ENCODE data around the gene MRPL54. TPM values are rescaled to one million over a fixed set of nuclear protein-coding genes. Genes with fewer than 3 reads are reported as not detected.

Gene MRPL54
- total and polyA plus RNA-seq, 2 experiments from 2014 or later = 37.9 to 91.2 TPM

GRCh38 chr19:3803114-3803888, 40.8 kb downstream of the MRPL54 start:
- Histone ChIP-seq H3K27me3 (peaks cover 38% of the 10 kb centered on the region), H3K36me3 (no peaks in the 10 kb centered on the region), H3K4me1 (ENCODE audit: low read depth) (no peaks in the 10 kb centered on the region), H3K4me3 (no peak overlapping the region), H3K27ac (no peak overlapping the region), H3K9me3 (ENCODE audit: low read depth) (no peaks in the 10 kb centered on the region)
- no peak for DNase-seq (ENCODE audit: low read depth in 1 of 2, low spot score in 1 of 2)
- TF ChIP-seq, protein P1, sequence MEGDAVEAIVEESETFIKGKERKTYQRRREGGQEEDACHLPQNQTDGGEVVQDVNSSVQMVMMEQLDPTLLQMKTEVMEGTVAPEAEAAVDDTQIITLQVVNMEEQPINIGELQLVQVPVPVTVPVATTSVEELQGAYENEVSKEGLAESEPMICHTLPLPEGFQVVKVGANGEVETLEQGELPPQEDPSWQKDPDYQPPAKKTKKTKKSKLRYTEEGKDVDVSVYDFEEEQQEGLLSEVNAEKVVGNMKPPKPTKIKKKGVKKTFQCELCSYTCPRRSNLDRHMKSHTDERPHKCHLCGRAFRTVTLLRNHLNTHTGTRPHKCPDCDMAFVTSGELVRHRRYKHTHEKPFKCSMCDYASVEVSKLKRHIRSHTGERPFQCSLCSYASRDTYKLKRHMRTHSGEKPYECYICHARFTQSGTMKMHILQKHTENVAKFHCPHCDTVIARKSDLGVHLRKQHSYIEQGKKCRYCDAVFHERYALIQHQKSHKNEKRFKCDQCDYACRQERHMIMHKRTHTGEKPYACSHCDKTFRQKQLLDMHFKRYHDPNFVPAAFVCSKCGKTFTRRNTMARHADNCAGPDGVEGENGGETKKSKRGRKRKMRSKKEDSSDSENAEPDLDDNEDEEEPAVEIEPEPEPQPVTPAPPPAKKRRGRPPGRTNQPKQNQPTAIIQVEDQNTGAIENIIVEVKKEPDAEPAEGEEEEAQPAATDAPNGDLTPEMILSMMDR (IDR thresholded peaks at IDR 0.05; ENCODE audit: low read depth, low read length) = no peak

DNA sequence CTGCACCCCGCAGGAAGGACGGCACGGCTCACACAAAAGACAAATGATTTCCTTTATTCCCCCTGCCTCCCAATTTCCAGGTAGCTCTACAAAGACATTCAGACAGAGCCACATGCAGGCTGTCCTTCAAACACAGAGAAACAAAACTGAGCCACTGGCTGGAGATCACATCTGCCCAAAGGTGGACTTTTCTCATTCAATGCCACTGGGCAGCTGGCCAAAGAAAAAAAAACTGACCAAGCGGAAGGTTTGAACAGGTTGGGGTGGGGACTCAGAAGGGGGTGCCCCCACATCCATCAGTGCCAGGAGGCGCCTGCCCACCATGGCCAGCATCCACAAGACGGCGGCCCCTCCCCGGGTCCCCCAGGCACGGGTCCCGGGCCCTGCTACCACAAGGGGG, 41.5 kb downstream of the MRPL54 start:
- H3K9me3 ChIP-seq (ENCODE audit: low read depth) = no peaks in the 10 kb centered on the region
- DNase-seq (ENCODE audit: low read depth in 1 of 2, low spot score in 1 of 2) = no peak

DNA sequence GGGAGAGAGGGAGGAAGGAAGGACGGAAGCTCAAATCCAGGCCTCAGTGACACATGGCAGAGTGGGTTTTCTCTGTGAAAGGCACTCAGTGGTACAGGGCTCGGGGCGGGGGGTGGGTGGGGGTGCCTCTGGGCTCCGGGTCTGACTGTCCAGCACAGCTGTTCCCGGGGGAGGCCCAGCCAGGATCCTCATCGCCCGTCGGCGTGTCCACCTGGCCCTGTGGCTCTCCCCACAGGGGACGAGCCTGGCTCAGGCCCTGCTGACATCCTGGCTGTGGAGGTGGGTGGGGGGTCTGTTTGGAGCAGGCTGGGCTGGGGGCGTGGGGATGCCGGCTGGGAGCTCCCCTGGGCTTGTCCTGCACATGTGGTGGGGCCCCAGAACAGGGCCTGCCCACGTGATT, 41.9 kb downstream of the MRPL54 start:
- no peak overlapping the region for H3K27ac ChIP-seq
- TF ChIP-seq, protein P1 (IDR thresholded peaks at IDR 0.05; ENCODE audit: low read depth, low read length) = no peak
- no peaks in the 10 kb centered on the region for H3K9me3 ChIP-seq (ENCODE audit: low read depth)
- no peaks in the 10 kb centered on the region for H3K36me3 ChIP-seq
- peaks cover 33% of the 10 kb centered on the region for H3K27me3 ChIP-seq
- no peak overlapping the region for H3K4me3 ChIP-seq
- no peaks in the 10 kb centered on the region for H3K4me1 ChIP-seq (ENCODE audit: low read depth)
- DNase-seq (ENCODE audit: low read depth in 1 of 2, low spot score in 1 of 2) = no peak

More for the DNA sequence above, 41.5 kb downstream of the MRPL54 start:
- Histone ChIP-seq H3K4me1 (ENCODE audit: low read depth) (no peaks in the 10 kb centered on the region), H3K4me3 (no peak overlapping the region), H3K27ac (no peak overlapping the region), H3K27me3 (peaks cover 37% of the 10 kb centered on the region), H3K36me3 (no peaks in the 10 kb centered on the region)
- TF ChIP-seq, protein P1 (IDR thresholded peaks at IDR 0.05; ENCODE audit: low read depth, low read length) = no peak

- no peak overlapping the region for H3K27ac ChIP-seq
- no peaks in the 10 kb centered on the region for H3K9me3 ChIP-seq (ENCODE audit: low read depth)
- H3K36me3 ChIP-seq = no peaks in the 10 kb centered on the region
- H3K27me3 ChIP-seq = peaks cover 18% of the 10 kb centered on the region
- TF ChIP-seq, protein P1 (IDR thresholded peaks at IDR 0.05; ENCODE audit: low read depth, low read length) = no peak
- no peak for DNase-seq (ENCODE audit: low read depth in 1 of 2, low spot score in 1 of 2)
- H3K4me1 ChIP-seq (ENCODE audit: low read depth) = no peaks in the 10 kb centered on the region
- no peak overlapping the region for H3K4me3 ChIP-seq
These were observed 43.4 kb downstream of the MRPL54 start for GRCh38 chr19:3805859-3806258.

GRCh38 chr19:3807131-3807480, 44.6 kb downstream of the MRPL54 start:
- Histone ChIP-seq H3K4me1 (ENCODE audit: low read depth) (no peaks in the 10 kb centered on the region), H3K27ac (no peak overlapping the region)
- no peak for DNase-seq (ENCODE audit: low read depth in 1 of 2, low spot score in 1 of 2)

More at GRCh38 chr19:3807131-3807480, 44.6 kb downstream of the MRPL54 start:
- TF ChIP-seq, protein P1 (IDR thresholded peaks at IDR 0.05; ENCODE audit: low read depth, low read length) = no peak
- H3K36me3 ChIP-seq = no peaks in the 10 kb centered on the region
- no peaks in the 10 kb centered on the region for H3K9me3 ChIP-seq (ENCODE audit: low read depth)
- H3K4me3 ChIP-seq = no peak overlapping the region
- peaks cover 6% of the 10 kb centered on the region for H3K27me3 ChIP-seq
